ENCODE data around the gene NEK6. TPM values are rescaled to one million over a fixed set of nuclear protein-coding genes. Genes with fewer than 3 reads are reported as not detected.
A peak's percentile ranks its signal among the peaks of the same experiment; 100 is the strongest.

Gene NEK6
- total RNA-seq, 1 donor from 2014 or later: 14.7 TPM

GRCh38 chr9:124255222-124255621, 2.5 kb upstream of the NEK6 start:
- TF ChIP-seq, protein P1, sequence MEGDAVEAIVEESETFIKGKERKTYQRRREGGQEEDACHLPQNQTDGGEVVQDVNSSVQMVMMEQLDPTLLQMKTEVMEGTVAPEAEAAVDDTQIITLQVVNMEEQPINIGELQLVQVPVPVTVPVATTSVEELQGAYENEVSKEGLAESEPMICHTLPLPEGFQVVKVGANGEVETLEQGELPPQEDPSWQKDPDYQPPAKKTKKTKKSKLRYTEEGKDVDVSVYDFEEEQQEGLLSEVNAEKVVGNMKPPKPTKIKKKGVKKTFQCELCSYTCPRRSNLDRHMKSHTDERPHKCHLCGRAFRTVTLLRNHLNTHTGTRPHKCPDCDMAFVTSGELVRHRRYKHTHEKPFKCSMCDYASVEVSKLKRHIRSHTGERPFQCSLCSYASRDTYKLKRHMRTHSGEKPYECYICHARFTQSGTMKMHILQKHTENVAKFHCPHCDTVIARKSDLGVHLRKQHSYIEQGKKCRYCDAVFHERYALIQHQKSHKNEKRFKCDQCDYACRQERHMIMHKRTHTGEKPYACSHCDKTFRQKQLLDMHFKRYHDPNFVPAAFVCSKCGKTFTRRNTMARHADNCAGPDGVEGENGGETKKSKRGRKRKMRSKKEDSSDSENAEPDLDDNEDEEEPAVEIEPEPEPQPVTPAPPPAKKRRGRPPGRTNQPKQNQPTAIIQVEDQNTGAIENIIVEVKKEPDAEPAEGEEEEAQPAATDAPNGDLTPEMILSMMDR (IDR thresholded peaks at IDR 0.05; ENCODE audit: insufficient read depth, low read length, severe bottlenecking): no peak
- Histone ChIP-seq H3K36me3 (ENCODE audit: control insufficient read depth, insufficient read depth, low read length) (no peaks in the 10 kb centered on the region), H3K27me3 (ENCODE audit: control insufficient read depth, insufficient read depth, low read length) (no peaks in the 10 kb centered on the region), H3K4me3 (ENCODE audit: low read depth, low read length) (no peak overlapping the region)
- DNase-seq (ENCODE audit: low read depth) (no peak), FAIRE-seq (no peak)

- DNase-seq (ENCODE audit: low read depth) (peak; percentile 77), FAIRE-seq (no peak)
- Histone ChIP-seq H3K36me3 (ENCODE audit: control insufficient read depth, insufficient read depth, low read length) (no peaks in the 10 kb centered on the region), H3K27me3 (ENCODE audit: control insufficient read depth, insufficient read depth, low read length) (no peaks in the 10 kb centered on the region), H3K4me3 (ENCODE audit: low read depth, low read length) (no peak overlapping the region)
- TF ChIP-seq, protein P1 (IDR thresholded peaks at IDR 0.05; ENCODE audit: insufficient read depth, low read length, severe bottlenecking): no peak
Measured at GRCh38 chr9:124256517-124257069, 1.2 kb upstream of the NEK6 start.

DNA sequence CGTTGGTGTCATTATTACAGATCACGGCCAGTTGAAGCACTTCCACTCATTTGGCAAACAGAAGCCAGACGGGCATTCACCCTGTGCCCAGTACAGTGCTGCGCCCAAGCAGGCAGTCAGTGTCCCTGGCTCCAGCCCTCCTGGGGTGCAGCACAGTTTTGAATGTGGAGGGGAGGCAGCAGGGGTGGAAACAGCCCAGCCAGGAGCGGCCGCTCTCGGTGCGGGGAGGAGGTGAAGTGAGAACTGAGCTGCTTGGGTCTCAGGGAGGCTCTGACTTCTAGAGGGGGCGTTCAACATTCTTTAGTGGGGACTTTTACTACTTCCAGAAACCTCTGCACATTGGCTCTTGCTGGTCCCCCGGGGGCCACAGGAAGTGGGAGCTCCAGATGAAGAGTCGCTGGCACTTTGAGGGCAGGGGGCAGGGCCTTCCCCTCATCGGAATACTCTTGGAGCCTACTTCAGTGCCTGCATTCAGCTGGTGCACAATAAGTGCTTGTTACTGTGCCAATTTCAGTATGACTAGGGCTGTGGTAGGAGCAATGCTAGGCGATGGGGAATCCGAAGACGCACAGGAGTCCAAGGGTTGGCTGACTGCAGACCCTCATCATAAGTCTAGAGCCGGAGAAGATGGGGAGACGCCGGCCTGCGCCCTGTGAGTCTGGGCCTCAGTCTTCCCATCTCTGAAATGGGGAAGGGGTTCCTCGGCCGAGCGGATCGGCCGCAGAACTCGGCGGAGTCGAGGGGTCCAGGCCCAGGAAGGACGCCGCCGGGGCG, 492 bp upstream of the NEK6 start:
- TF ChIP-seq, protein P1 (IDR thresholded peaks at IDR 0.05; ENCODE audit: insufficient read depth, low read length, severe bottlenecking): no peak
- FAIRE-seq: no peak
- Histone ChIP-seq H3K4me3 (ENCODE audit: low read depth, low read length) (peak overlapping the region; percentile 82), H3K27me3 (ENCODE audit: control insufficient read depth, insufficient read depth, low read length) (no peaks in the 10 kb centered on the region), H3K36me3 (ENCODE audit: control insufficient read depth, insufficient read depth, low read length) (no peaks in the 10 kb centered on the region)
- no peak for DNase-seq (ENCODE audit: low read depth)

DNA sequence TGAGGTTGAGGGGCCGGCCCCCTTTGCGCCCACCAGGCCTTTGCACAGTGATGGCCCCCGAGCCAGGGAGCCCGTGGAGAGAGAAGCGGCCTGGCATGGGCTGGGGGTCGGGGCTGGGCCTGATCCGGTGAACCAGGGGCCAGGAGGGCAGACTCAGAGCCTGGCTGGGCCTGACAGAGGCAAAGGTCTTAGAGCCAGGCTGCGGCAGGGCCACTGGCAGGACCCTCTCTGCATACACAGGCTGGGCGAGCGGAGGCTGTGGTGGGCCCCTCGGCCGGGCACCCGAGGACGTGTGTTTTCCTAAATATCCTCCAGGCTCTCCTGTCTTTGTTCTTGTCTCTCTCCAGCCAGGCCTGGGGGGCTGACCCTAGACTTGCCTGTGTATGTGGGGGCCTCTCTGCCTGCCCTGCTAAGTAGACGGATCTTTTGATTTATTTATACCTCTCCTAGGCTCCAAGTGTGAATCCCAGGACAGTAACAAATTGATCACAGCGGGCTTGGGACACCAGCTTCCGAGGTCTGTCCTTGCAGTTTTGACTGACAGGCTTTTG, 933 bp downstream of the NEK6 start:
- H3K27me3 ChIP-seq (ENCODE audit: control insufficient read depth, insufficient read depth, low read length): no peaks in the 10 kb centered on the region
- H3K4me3 ChIP-seq (ENCODE audit: low read depth, low read length): peak overlapping the region; percentile 82
- no peak for DNase-seq (ENCODE audit: low read depth)
- H3K36me3 ChIP-seq (ENCODE audit: control insufficient read depth, insufficient read depth, low read length): no peaks in the 10 kb centered on the region
- TF ChIP-seq, protein P1 (IDR thresholded peaks at IDR 0.05; ENCODE audit: insufficient read depth, low read length, severe bottlenecking): no peak
- no peak for FAIRE-seq

- TF ChIP-seq, protein P1 (IDR thresholded peaks at IDR 0.05; ENCODE audit: insufficient read depth, low read length, severe bottlenecking): no peak
- FAIRE-seq: no peak
- peak; percentile 79 for DNase-seq (ENCODE audit: low read depth)
Measured at GRCh38 chr9:124259158-124259808, 1.5 kb downstream of the NEK6 start.

More at GRCh38 chr9:124259158-124259808, 1.5 kb downstream of the NEK6 start:
- H3K27me3 ChIP-seq (ENCODE audit: control insufficient read depth, insufficient read depth, low read length): no peaks in the 10 kb centered on the region
- H3K4me3 ChIP-seq (ENCODE audit: low read depth, low read length): peak overlapping the region; percentile 82
- no peaks in the 10 kb centered on the region for H3K36me3 ChIP-seq (ENCODE audit: control insufficient read depth, insufficient read depth, low read length)
